COLO829 (cell line): Measurements from ENCODE around the gene TREML4.

Experiments used
- DNase-seq: peaks from one replicate; pipeline ENCODE4 v3.0.0; 2012; ENCODE audit warnings: low spot score

The TREML4 gene

DNA sequence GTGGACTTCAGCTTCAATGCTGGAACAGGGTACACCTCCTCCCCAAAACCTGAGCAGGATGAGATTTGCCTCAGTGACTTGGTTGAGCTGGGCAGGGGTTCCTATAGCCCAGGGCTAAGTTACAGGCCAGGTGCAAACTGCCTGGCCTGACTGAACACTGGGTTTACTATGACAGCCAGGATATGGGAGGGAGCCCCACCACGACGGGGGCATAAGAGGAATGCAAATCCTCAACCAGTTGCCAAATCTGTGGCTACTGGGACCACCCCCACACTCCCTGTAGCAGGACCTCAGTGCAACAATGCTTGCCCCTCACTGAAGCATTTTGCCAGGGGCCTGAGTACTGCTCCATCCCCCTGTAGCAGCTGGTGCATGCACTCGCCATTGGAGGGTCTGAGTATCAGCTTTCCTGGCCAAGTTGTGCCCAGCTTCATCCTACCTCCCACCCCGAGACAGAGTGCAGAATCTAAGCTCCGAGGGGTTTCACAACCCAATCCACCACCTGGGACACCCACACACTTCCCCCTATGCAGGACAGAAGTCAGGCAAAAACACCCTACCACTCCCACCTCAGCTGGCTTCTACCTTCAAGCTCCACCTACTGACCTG is 27.6 kb downstream of the TREML4 start:
- no peak for DNase-seq

DNA sequence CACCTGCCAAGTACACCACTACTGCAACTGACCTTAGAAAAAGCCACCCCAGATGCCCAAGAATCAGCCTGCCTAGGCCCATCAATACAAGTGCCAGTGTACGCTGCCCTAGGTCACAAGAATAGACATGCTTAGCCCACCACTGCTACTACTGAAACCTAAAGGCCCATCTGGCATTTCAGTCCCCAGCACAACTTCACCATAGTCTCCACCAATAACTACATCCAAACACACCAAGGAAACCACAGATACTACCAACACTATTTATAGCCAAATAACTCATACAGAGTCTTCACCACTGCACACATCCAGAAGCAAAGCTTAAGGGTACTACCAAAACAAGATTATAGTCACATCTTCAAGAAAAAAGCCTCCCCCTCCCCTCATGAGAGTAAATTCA is 28.2 kb downstream of the TREML4 start:
- DNase-seq: no peak

DNA sequence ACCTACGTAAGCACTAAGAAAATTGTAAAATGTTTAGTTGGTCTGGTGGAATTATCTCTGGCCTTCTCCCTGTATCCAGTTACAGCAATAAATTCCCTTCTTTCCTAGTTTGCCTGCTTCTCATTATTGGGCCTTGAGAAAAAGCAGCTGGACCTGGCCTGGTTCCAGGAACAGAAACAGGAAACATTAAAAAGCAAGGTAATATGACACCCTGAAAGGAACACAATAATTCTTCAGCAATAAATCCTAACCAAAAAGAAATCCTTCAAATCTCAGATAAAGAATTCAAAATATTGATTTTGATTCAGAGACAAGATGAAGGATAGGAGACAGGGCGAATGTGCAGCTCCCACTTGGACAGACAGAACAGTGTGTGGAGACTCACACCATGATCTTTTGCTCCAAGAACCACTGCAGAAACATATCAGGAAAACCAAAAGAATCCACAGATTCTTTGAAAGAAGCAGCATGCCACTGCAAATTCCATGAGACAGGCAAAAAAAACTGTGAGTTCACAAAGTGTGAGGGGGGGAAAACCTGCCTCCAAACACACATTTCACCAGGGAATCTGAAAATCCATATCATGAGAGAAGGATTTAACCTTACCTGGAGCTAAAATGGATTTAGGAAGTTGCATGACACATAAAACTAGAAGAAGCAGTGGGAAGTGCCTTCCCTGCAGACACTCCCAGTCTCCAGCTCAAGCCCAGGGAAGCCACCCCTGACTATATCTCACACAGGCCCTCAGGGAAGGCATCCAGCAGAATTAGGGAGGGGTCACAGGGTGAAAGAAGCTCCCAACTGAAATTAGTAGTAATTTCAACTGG is 29.4 kb downstream of the TREML4 start:
- no peak for DNase-seq

DNA sequence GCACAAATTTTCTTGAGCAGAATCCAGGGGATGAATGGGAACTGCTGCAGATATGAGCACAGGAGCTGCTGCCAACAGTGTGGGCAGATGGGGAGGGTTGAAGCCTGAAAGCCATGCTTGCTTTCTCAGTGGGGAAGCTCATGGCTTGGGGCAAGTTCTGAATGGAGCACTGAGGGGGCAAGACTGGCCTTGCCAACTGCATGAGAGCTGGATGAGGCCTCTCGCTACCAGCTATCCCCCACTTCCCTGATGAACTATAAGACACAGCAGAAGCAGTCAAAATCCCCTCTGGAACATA is 30.0 kb downstream of the TREML4 start:
- DNase-seq: no peak

DNA sequence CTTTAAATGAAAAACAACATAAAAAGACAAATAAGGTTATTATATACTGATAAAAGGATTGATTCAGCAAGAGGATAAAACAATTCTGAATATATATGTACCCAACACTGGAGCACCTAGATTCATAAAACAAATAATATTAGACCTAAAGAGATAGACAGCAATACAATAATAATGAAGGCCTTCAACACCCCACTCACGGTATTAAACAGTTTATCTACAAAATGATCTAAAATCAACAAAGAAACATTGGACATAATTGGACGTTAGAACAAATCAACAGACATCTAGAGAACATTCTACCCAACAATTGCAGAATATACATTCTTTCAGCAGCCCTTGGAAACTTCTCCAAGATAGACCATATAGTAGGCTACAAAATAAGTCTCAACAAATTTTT is 34.3 kb downstream of the TREML4 start:
- DNase-seq: no peak

GRCh38 chr6:41263267-41263666 is 35.1 kb downstream of the TREML4 start:
- no peak for DNase-seq

GRCh38 chr6:41266541-41266940 is 38.4 kb downstream of the TREML4 start:
- no peak for DNase-seq

GRCh38 chr6:41268478-41268877 is 40.3 kb downstream of the TREML4 start:
- DNase-seq: no peak

- no peak for DNase-seq
These were observed 41.0 kb downstream of the TREML4 start for GRCh38 chr6:41269166-41269565.

DNA sequence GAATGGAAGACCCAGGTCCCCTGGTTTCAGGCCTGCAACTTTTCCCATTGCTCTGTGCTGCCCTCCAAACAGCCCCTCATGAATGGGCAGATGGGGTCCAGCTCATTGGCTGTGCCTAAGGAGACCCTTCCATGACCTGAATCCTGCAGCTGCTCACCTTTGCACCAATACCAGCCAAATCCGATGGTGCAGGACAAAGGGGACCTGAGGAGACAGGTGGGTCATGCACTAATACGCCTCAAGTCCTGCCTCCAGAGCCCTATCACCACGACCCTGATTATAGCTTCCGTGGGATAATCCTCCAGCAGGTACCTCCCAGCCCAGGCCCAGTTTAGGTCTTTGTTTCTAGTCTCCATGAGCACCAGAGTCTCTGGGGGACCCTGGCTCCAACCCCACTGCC is 41.6 kb downstream of the TREML4 start:
- no peak for DNase-seq

- DNase-seq: no peak
These were observed 43.8 kb downstream of the TREML4 start for GRCh38 chr6:41271901-41272395.

DNA sequence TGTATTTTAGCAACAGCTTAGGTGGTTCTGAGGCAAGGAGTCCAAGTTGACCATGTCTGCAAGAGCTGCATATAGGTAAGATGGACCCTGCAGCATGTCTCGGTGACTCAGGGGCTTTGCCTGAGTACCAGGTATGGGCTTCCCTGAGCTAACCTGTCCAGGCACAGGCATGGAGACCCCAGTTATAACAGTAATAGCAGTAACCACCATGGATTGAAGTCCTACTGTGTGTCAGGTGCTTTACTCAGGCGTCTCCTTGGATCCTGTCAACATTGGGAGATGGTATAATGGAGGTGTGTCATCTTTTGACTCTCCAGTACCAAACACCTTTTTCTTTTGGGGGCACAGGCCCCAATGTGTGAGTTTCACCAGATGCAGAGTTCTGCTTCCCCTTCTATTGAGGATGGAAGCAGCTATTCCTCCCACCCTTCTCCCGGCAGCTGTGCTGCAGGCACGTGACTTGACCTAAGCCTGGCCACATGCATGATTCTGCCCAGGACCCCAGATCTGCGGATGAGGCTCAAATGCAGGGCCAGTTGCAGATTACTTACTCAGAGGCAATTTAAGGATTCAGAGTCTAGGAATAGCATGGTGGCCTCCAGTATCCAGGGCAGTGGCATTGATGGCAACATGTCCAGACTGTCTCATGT is 44.6 kb downstream of the TREML4 start:
- no peak for DNase-seq

GRCh38 chr6:41273714-41274113 is 45.6 kb downstream of the TREML4 start:
- DNase-seq: no peak

GRCh38 chr6:41274256-41274655 is 46.1 kb downstream of the TREML4 start:
- DNase-seq: no peak

GRCh38 chr6:41275489-41275888 is 47.3 kb downstream of the TREML4 start:
- DNase-seq: no peak

- peak; percentile 0 for DNase-seq
These were observed 49.5 kb downstream of the TREML4 start for GRCh38 chr6:41277605-41278004.

DNA sequence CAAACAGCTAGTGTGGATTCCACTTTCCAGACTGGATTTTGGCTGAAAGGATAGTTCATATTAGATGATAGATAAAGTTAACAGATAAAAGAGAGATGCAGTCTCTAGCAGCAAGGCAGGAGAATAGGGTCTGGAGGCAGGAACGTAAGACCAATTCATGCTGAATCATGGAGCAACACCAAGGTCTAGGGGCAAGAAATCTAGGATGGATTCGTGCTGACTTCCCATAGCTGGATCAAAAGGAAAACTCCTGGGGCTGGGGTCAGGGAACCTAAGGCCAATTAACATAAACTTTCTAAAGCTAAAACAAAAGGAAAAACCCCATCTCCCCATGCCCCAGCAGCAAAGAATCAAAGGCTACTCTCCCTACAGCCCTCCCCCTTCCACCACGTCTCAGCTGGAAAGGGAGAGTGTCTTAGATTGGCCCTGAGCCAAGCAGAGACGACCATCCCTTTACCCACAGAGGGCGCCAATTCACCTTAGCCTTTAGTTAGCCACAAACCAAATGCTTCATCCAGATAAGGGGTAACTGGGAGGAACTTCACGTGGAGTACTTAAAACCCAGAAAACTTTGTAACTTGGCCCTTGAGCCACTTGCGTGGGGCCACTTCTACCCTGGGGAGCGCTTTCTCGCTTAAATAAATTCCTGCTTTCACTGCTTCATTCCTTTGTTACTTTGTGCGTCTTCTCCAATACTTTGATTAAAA is 50.7 kb downstream of the TREML4 start:
- peak; percentile 60 for DNase-seq

DNA sequence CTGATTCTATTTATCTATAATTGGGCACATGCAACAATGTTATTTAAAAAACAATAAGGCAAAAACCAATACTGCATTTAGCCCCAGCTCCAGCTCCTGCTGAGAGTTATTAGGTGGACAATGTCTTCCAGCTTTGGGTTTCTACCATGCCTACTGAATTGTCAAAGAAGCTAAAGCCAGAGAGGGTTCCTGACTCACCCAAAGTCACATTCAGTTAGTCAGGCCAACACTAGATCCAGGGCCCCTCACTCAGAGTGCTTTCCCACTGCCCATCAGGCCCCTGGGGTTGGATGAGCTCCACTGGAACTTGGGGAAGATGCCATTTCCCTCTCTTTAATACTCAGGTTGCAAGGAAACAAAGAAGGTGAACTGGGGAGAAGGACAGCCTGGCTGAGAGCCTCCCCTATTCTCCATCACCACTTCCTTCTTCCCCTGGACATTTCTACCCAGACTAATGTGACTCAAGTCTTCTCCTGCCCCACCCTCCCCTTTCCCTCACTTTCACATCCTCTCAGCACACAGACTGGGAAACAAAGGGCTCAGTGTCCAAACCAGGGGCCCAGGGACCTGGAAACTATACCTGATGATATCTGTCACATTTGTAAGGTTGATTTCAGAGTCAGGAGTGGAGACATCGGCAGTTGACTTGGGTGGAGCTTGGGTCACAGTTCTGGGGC is 52.4 kb downstream of the TREML4 start:
- DNase-seq: peak; percentile 1

- DNase-seq: no peak
These were observed 55.5 kb downstream of the TREML4 start for GRCh38 chr6:41283600-41283999.

GRCh38 chr6:41284726-41285125 is 56.6 kb downstream of the TREML4 start:
- no peak for DNase-seq

- DNase-seq: peak; percentile 0
These were observed 58.6 kb downstream of the TREML4 start, which contains the start of gene TREM1 for GRCh38 chr6:41286544-41287346. TREM1 (minus strand) TSS chr6:41286682; CDS start chr6:41286655, 27 bp downstream.
